Chondrocyte (in vitro differentiated cells): Measurements from ENCODE around the gene RELL1. TPM values are rescaled to one million over a fixed set of nuclear protein-coding genes. Genes with fewer than 3 reads are reported as not detected.

Experiments used
- DNase-seq: peaks from one replicate; pipeline ENCODE4 v3.0.0; 2021; ENCODE audit warnings: mixed read lengths, low spot score
- H3K27ac Mint-ChIP-seq: one replicate; pipeline ENCODE4 v1.8.0; 2021; ENCODE audit warnings: mild to moderate bottlenecking, moderate library complexity, mixed read lengths; ENCODE audit not compliant: unreplicated experiment
- H3K27me3 Mint-ChIP-seq: 2 replicates; pipeline ENCODE4 v1.8.0; 2021; ENCODE audit warnings: low read depth, mixed read lengths
- H3K36me3 Mint-ChIP-seq: 2 replicates; pipeline ENCODE4 v1.8.0; 2021; ENCODE audit warnings: low read depth, mixed read lengths
- H3K4me1 Mint-ChIP-seq: 2 replicates; pipeline ENCODE4 v1.8.0; 2021; ENCODE audit warnings: low read depth, mild to moderate bottlenecking, mixed read lengths
- H3K4me3 Mint-ChIP-seq: one replicate; pipeline ENCODE4 v1.8.0; 2021; ENCODE audit warnings: mild to moderate bottlenecking, moderate library complexity, mixed read lengths; ENCODE audit not compliant: unreplicated experiment
- H3K9me3 Mint-ChIP-seq: 2 replicates; pipeline ENCODE4 v1.8.0; 2021; ENCODE audit warnings: low read depth, mixed read lengths
- total RNA-seq: library from RNA; stranded (reverse); gene quantifications from 3 replicates; pipeline ENCODE4 v1.2.1, GENCODE V29; 2021
- TF ChIP-seq, protein P1 (sequence below): fragments of 200-600 bp; sonication (generic); IDR thresholded peaks from 2 replicates; pipeline ENCODE4 v1.5.0; 2021; ENCODE audit warnings: antibody characterized with exemption, mild to moderate bottlenecking, moderate library complexity

The RELL1 gene
- total RNA-seq, 1 donor from 2014 or later: 22.8 TPM

DNA sequence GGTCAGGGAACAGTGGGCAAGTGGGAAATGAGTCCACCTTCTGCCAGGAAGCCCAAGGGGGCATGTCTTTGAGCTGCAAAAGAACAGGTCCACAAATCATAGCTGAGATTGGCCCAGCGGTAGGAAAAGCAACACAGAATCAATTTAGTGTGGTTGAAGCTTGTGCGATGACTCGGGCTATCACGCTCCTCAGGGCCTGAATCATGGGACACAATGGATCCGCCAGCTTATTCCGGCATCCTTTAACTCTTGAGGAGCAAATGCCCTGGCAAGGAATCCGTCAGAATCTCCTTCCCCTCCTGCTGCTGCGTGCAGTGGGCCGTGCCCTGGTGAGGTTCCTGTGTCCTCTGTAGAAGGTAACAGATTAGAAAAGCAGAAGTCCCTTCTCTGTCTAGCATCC, 98.0 kb downstream of the RELL1 start:
- Mint-ChIP-seq H3K4me1 (no peaks in the 10 kb centered on the region), H3K27me3 (no peaks in the 10 kb centered on the region), H3K4me3 (no peak overlapping the region), H3K27ac (no peak overlapping the region), H3K36me3 (peaks cover 2% of the 10 kb centered on the region), H3K9me3 (no peaks in the 10 kb centered on the region)
- DNase-seq: no peak
- TF ChIP-seq, protein P1, sequence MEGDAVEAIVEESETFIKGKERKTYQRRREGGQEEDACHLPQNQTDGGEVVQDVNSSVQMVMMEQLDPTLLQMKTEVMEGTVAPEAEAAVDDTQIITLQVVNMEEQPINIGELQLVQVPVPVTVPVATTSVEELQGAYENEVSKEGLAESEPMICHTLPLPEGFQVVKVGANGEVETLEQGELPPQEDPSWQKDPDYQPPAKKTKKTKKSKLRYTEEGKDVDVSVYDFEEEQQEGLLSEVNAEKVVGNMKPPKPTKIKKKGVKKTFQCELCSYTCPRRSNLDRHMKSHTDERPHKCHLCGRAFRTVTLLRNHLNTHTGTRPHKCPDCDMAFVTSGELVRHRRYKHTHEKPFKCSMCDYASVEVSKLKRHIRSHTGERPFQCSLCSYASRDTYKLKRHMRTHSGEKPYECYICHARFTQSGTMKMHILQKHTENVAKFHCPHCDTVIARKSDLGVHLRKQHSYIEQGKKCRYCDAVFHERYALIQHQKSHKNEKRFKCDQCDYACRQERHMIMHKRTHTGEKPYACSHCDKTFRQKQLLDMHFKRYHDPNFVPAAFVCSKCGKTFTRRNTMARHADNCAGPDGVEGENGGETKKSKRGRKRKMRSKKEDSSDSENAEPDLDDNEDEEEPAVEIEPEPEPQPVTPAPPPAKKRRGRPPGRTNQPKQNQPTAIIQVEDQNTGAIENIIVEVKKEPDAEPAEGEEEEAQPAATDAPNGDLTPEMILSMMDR: no peak

- Mint-ChIP-seq H3K27ac (no peak overlapping the region), H3K27me3 (no peaks in the 10 kb centered on the region), H3K4me3 (no peak overlapping the region), H3K9me3 (peaks cover 7% of the 10 kb centered on the region), H3K36me3 (peaks cover 4% of the 10 kb centered on the region), H3K4me1 (no peaks in the 10 kb centered on the region)
- DNase-seq: no peak
- TF ChIP-seq, protein P1: no peak
Observed at GRCh38 chr4:37586194-37586593, 100.0 kb downstream of the RELL1 start.

- no peaks in the 10 kb centered on the region for H3K27me3 Mint-ChIP-seq
- peaks cover 14% of the 10 kb centered on the region for H3K9me3 Mint-ChIP-seq
- H3K4me3 Mint-ChIP-seq: no peak overlapping the region
- H3K36me3 Mint-ChIP-seq: peaks cover 5% of the 10 kb centered on the region
- TF ChIP-seq, protein P1: no peak
- DNase-seq: no peak
- no peak overlapping the region for H3K27ac Mint-ChIP-seq
- no peaks in the 10 kb centered on the region for H3K4me1 Mint-ChIP-seq
Observed at GRCh38 chr4:37584493-37585060, 101.6 kb downstream of the RELL1 start.

DNA sequence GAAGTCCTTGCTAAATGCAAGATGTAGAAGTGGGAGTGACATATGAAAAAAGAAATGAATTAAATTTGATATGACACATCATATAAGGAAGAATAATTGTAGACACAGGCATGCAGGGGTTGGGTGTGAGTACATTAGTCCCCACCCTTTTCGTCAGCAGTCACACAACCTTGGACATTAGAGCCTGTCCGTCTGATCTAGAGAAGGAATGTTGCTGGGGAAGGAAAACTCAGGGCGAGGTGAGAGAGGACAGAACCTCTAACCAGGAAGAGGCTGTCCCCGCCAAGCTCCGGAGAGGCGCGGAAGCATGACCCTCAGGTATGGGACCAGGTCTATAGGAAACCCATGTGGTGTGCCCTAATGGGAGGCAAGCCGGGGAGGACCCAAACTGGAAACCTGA, 102.1 kb downstream of the RELL1 start:
- peaks cover 5% of the 10 kb centered on the region for H3K36me3 Mint-ChIP-seq
- no peak overlapping the region for H3K4me3 Mint-ChIP-seq
- H3K27ac Mint-ChIP-seq: no peak overlapping the region
- H3K9me3 Mint-ChIP-seq: peaks cover 19% of the 10 kb centered on the region
- H3K4me1 Mint-ChIP-seq: no peaks in the 10 kb centered on the region
- DNase-seq: no peak
- TF ChIP-seq, protein P1: no peak
- no peaks in the 10 kb centered on the region for H3K27me3 Mint-ChIP-seq

DNA sequence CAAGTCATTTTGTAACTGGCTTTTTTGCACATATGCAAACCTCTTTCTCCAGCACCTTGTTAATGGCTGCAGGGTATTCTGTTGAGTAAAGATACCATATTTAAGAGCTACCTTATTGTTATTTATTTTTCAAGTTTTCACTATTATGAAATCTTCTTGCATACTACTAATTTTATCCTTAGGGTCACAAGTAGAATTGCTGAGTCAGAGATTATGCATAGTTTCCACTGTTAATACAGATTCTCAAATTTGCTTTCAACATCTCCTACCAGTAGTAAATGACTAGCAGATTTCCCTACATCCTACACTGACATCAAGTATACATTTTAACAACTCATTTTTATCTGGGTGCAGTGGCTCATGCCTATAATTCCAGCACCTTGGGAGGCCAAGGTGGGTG, 112.6 kb downstream of the RELL1 start:
- TF ChIP-seq, protein P1: no peak
- Mint-ChIP-seq H3K9me3 (peaks cover 36% of the 10 kb centered on the region), H3K4me1 (no peaks in the 10 kb centered on the region), H3K36me3 (no peaks in the 10 kb centered on the region), H3K27ac (no peak overlapping the region), H3K4me3 (no peak overlapping the region), H3K27me3 (no peaks in the 10 kb centered on the region)
- DNase-seq: no peak
